K562 (cell line): ENCODE data around the gene UBE2M. TPM values are rescaled to one million over a fixed set of nuclear protein-coding genes. Genes with fewer than 3 reads are reported as not detected.

ENCODE experiments used
- ATF1 ChIP-seq, 2 experiments: fragments of 450-650 bp in 1 of 2; IDR thresholded peaks; 2 replicates each; pipeline ENCODE4 v1.6.1; 2016; ENCODE audit warnings: missing compliant biosample characterization in 1 of 2, missing genetic modification characterization in 1 of 2
- NR1H2 ChIP-seq: sonication (generic); formaldehyde crosslinking; IDR thresholded peaks from 2 replicates; pipeline ENCODE4 v1.4.0; 2020; ENCODE audit warnings: mild to moderate bottlenecking, missing genetic modification reagents
- POLR2A ChIP-seq: fragments of 450-650 bp; conservative IDR thresholded peaks from 2 replicates; pipeline ENCODE4 v1.6.1; 2016
- SNRNP70 ChIP-seq: fragments of 200-400 bp; formaldehyde crosslinking; optimal IDR thresholded peaks from 2 replicates; pipeline ENCODE3; 2017; ENCODE audit warnings: low read depth, low read length
- TEAD1 ChIP-seq, 2 experiments: fragments of 450-650 bp in 1 of 2; sonication (generic) in 1 of 2; formaldehyde crosslinking; IDR thresholded peaks; 2 replicates each; pipeline versions ENCODE4 v1.4.0 to v1.8.0; 2020 to 2022; ENCODE audit warnings: mild to moderate bottlenecking in 2 of 2, missing genetic modification reagents in 1 of 2
- TOE1 ChIP-seq, 2 experiments: fragments of 450-650 bp in 1 of 2; sonication (generic) in 1 of 2; formaldehyde crosslinking in 1 of 2; IDR thresholded peaks; 2 replicates each; pipeline versions ENCODE4 v1.7.1 to v1.8.0; 2016 to 2022; ENCODE audit warnings: borderline replicate concordance in 2 of 2, mild to moderate bottlenecking in 2 of 2, antibody characterized with exemption in 1 of 2, inconsistent platforms in 1 of 2, low read depth in 1 of 2, missing genetic modification reagents in 1 of 2, moderate library complexity in 1 of 2
- YY1 ChIP-seq, 3 experiments: IDR thresholded peaks; 2 replicates each; pipeline ENCODE4 v1.6.1; 2011; ENCODE audit warnings: low read length in 2 of 3, mild to moderate bottlenecking in 2 of 3, moderate library complexity in 2 of 3, borderline replicate concordance in 1 of 3, control low read depth in 1 of 3, low read depth in 1 of 3; ENCODE audit not compliant: insufficient read depth in 3 of 3, insufficient replicate concordance in 2 of 3, control insufficient read depth in 1 of 3, insufficient read length in 1 of 3; ENCODE audit errors: extremely low read depth in 1 of 3
- ZFP1 ChIP-seq: fragments of 450-650 bp; formaldehyde crosslinking; IDR thresholded peaks from 2 replicates; pipeline ENCODE4 v1.4.0; 2020; ENCODE audit warnings: mild to moderate bottlenecking, mixed read lengths
- ZFPM2 ChIP-seq: fragments of 250-450 bp; sonication (Bioruptor Pico); IDR thresholded peaks from 2 replicates; pipeline ENCODE4 v1.5.1; 2022; ENCODE audit warnings: mild to moderate bottlenecking
- polyA plus RNA-seq, 8 experiments: library from polyadenylated mRNA; depleted of rRNA in 4 of 8; stranded (reverse) in 5 of 8; unstranded in 3 of 8; fragments of >200 nt; fragmentation: Nextera tagmentation in 2 of 8; fragmentation: Illumina TruSeq in 1 of 8; extraction: Ambion mirVana in 2 of 8; extraction: Trizol in 1 of 8; gene quantifications; 2 replicates each; pipeline versions ENCODE4 v1.2.1 to v1.2.3, GENCODE V29; 2011 to 2014; ENCODE audit warnings: inconsistent platforms in 1 of 8, missing spikeins in 1 of 8
- total RNA-seq, 7 experiments: library from RNA; depleted of rRNA in 6 of 7; stranded (reverse); fragments of >200 nt in 6 of 7; fragmentation: Illumina TruSeq in 2 of 7; extraction: Trizol in 2 of 7; gene quantifications; 2 replicates each; pipeline versions ENCODE4 v1.2.1 to v1.2.3, GENCODE V29; 2011 to 2021; ENCODE audit warnings: low replicate concordance in 1 of 7
- TF ChIP-seq, protein P1 (sequence below): fragments of 450-650 bp; conservative IDR thresholded peaks from 2 replicates; pipeline ENCODE4 v1.6.1; 2016; ENCODE audit warnings: missing genetic modification characterization, low read depth, mild to moderate bottlenecking, missing compliant biosample characterization, moderate library complexity
- TF ChIP-seq, protein P2 (sequence below): fragments of 450-650 bp; formaldehyde crosslinking; IDR thresholded peaks from 2 replicates; pipeline ENCODE4 v1.4.0; 2020; ENCODE audit warnings: mild to moderate bottlenecking
- TF ChIP-seq, protein P3 (sequence below): fragments of 150-350 bp; conservative IDR thresholded peaks from 2 replicates; pipeline ENCODE4 v1.6.1; 2014; ENCODE audit warnings: low read length
- TF ChIP-seq, protein P4 (sequence below): fragments of 450-650 bp; IDR thresholded peaks from 2 replicates; pipeline ENCODE4 v1.7.1; 2018; ENCODE audit warnings: mild to moderate bottlenecking, low read depth; ENCODE audit not compliant: partially characterized antibody
- TF ChIP-seq, protein P5 (sequence below): fragments of 450-650 bp; IDR thresholded peaks from 2 replicates; pipeline ENCODE4 v1.6.1; 2016; ENCODE audit warnings: borderline replicate concordance

The UBE2M gene
- total and polyA plus RNA-seq, 9 of the 15 experiments (the other 6 are each of a cell fraction or from before 2014, with no cell fraction given) = 0.92 to 163 (median 85.7) TPM

DNA sequence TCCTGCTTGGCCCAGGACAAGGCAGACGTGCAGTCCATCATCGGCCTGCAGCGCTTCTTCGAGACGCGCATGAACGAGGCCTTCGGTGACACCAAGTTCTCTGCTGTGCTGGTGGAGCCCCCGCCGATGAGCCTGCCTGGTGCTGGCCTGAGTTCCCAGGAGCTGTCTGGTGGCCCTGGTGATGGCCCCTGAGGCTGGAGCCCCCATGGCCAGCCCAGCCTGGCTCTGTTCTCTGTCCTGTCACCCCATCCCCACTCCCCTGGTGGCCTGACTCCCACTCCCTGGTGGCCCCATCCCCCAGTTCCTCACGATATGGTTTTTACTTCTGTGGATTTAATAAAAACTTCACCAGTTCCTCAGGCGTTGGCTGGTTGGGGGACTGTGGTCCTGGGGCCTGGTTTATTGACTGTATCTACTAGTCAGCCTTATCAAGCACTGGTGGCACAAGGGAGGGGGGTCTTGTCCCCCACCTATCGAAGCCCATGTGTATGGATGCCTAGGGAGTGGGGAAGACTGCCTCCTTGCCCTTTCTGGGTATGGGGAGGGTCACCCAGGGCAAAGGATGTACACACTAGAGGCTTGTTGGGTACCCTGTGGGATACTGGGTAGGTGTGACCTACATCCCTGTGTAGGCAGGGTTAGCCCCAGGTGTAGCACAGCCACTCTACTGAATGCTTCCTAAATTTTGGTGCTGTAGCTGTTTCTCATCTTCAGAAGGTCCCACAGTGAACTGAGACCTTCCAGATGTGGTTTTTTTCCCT, 7.9 kb downstream of the UBE2M start (continued):
- TF ChIP-seq TOE1 (IDR thresholded peaks at IDR 0.05; ENCODE audit: borderline replicate concordance) (no peak), TOE1 (CRISPR knock-in tag; IDR thresholded peaks at IDR 0.05; ENCODE audit: borderline replicate concordance, low read depth) (no peak), ZFPM2 (CRISPR knock-in tag) (no peak), YY1 (IDR thresholded peaks at IDR 0.05; ENCODE audit: borderline replicate concordance in 1 of 3, control insufficient read depth in 1 of 3, extremely low read depth in 1 of 3, insufficient read depth in 3 of 3, insufficient read length in 1 of 3, insufficient replicate concordance in 2 of 3, low read depth in 1 of 3, low read length in 2 of 3) (peak in 1 of 3 experiments; percentile 39), TEAD1 (CRISPR knock-in tag; IDR thresholded peaks at IDR 0.05) (no peak), SNRNP70 (no peak), ZFP1 (CRISPR knock-in tag) (no peak), POLR2A (peak; percentile 44), NR1H2 (CRISPR knock-in tag) (no peak), ATF1 (CRISPR knock-in tag; IDR thresholded peaks at IDR 0.05) (no peak), ATF1 (tag; IDR thresholded peaks at IDR 0.05) (no peak)
- TF ChIP-seq, protein P1, sequence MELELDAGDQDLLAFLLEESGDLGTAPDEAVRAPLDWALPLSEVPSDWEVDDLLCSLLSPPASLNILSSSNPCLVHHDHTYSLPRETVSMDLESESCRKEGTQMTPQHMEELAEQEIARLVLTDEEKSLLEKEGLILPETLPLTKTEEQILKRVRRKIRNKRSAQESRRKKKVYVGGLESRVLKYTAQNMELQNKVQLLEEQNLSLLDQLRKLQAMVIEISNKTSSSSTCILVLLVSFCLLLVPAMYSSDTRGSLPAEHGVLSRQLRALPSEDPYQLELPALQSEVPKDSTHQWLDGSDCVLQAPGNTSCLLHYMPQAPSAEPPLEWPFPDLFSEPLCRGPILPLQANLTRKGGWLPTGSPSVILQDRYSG (tag) = no peak
- TF ChIP-seq, protein P2, sequence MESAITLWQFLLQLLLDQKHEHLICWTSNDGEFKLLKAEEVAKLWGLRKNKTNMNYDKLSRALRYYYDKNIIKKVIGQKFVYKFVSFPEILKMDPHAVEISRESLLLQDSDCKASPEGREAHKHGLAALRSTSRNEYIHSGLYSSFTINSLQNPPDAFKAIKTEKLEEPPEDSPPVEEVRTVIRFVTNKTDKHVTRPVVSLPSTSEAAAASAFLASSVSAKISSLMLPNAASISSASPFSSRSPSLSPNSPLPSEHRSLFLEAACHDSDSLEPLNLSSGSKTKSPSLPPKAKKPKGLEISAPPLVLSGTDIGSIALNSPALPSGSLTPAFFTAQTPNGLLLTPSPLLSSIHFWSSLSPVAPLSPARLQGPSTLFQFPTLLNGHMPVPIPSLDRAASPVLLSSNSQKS (CRISPR knock-in tag) = no peak
- TF ChIP-seq, protein P3, sequence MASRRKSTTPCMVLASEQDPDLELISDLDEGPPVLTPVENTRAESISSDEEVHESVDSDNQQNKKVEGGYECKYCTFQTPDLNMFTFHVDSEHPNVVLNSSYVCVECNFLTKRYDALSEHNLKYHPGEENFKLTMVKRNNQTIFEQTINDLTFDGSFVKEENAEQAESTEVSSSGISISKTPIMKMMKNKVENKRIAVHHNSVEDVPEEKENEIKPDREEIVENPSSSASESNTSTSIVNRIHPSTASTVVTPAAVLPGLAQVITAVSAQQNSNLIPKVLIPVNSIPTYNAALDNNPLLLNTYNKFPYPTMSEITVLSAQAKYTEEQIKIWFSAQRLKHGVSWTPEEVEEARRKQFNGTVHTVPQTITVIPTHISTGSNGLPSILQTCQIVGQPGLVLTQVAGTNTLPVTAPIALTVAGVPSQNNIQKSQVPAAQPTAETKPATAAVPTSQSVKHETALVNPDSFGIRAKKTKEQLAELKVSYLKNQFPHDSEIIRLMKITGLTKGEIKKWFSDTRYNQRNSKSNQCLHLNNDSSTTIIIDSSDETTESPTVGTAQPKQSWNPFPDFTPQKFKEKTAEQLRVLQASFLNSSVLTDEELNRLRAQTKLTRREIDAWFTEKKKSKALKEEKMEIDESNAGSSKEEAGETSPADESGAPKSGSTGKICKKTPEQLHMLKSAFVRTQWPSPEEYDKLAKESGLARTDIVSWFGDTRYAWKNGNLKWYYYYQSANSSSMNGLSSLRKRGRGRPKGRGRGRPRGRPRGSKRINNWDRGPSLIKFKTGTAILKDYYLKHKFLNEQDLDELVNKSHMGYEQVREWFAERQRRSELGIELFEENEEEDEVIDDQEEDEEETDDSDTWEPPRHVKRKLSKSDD = no peak
- TF ChIP-seq, protein P4, sequence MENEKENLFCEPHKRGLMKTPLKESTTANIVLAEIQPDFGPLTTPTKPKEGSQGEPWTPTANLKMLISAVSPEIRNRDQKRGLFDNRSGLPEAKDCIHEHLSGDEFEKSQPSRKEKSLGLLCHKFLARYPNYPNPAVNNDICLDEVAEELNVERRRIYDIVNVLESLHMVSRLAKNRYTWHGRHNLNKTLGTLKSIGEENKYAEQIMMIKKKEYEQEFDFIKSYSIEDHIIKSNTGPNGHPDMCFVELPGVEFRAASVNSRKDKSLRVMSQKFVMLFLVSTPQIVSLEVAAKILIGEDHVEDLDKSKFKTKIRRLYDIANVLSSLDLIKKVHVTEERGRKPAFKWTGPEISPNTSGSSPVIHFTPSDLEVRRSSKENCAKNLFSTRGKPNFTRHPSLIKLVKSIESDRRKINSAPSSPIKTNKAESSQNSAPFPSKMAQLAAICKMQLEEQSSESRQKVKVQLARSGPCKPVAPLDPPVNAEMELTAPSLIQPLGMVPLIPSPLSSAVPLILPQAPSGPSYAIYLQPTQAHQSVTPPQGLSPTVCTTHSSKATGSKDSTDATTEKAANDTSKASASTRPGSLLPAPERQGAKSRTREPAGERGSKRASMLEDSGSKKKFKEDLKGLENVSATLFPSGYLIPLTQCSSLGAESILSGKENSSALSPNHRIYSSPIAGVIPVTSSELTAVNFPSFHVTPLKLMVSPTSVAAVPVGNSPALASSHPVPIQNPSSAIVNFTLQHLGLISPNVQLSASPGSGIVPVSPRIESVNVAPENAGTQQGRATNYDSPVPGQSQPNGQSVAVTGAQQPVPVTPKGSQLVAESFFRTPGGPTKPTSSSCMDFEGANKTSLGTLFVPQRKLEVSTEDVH = peak; percentile 24
- TF ChIP-seq, protein P5, sequence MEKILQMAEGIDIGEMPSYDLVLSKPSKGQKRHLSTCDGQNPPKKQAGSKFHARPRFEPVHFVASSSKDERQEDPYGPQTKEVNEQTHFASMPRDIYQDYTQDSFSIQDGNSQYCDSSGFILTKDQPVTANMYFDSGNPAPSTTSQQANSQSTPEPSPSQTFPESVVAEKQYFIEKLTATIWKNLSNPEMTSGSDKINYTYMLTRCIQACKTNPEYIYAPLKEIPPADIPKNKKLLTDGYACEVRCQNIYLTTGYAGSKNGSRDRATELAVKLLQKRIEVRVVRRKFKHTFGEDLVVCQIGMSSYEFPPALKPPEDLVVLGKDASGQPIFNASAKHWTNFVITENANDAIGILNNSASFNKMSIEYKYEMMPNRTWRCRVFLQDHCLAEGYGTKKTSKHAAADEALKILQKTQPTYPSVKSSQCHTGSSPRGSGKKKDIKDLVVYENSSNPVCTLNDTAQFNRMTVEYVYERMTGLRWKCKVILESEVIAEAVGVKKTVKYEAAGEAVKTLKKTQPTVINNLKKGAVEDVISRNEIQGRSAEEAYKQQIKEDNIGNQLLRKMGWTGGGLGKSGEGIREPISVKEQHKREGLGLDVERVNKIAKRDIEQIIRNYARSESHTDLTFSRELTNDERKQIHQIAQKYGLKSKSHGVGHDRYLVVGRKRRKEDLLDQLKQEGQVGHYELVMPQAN = no peak
